Neural cell (in vitro differentiated cells): ENCODE data around the gene SCGB3A1. TPM values are rescaled to one million over a fixed set of nuclear protein-coding genes. Genes with fewer than 3 reads are reported as not detected.

Experiments used
- H2AFZ ChIP-seq: fragments of 200-600, 300-800 bp; sonication (generic), shearing (Covaris generic); 2 replicates; pipeline ENCODE4 v1.6.0; 2014; ENCODE audit warnings: low read depth, mild to moderate bottlenecking, antibody characterized with exemption, low read length, moderate library complexity
- H3F3A ChIP-seq: fragments of 200-600 bp; shearing (Covaris generic); 2 replicates; pipeline ENCODE4 v1.6.1; 2016; ENCODE audit warnings: mild to moderate bottlenecking, moderate library complexity, mixed read lengths, antibody characterized with exemption, low read length; ENCODE audit not compliant: insufficient read depth, poor library complexity, severe bottlenecking
- H3K27ac ChIP-seq: fragments of 200-600, 300-800 bp; sonication (generic), shearing (Covaris generic); 2 replicates; pipeline ENCODE4 v1.5.1; 2014; ENCODE audit warnings: mild to moderate bottlenecking, low read length, moderate library complexity
- H3K27me3 ChIP-seq: fragments of 300-800, 200-600 bp; sonication (generic), shearing (Covaris generic); 2 replicates; pipeline ENCODE4 v1.6.0; 2014; ENCODE audit warnings: mild to moderate bottlenecking, low read depth, low read length, moderate library complexity; ENCODE audit not compliant: insufficient read depth
- H3K36me3 ChIP-seq: fragments of 300-800, 200-600 bp; sonication (generic), shearing (Covaris generic); 2 replicates; pipeline ENCODE4 v1.5.1; 2014; ENCODE audit warnings: mild to moderate bottlenecking, antibody characterized with exemption, low read length, moderate library complexity; ENCODE audit not compliant: insufficient read depth
- H3K4me2 ChIP-seq: fragments of 300-800, 200-600 bp; sonication (generic), shearing (Covaris generic); 2 replicates; pipeline ENCODE4 v1.6.0; 2014; ENCODE audit warnings: mild to moderate bottlenecking, low read length
- H3K4me3 ChIP-seq: fragments of 300-800, 200-600 bp; sonication (generic), shearing (Covaris generic); 2 replicates; pipeline ENCODE4 v1.5.1; 2014; ENCODE audit warnings: mild to moderate bottlenecking, low read length, moderate library complexity
- H3K79me2 ChIP-seq: fragments of 200-600 bp; shearing (Covaris generic); replicated peaks from 2 replicates; pipeline ENCODE4 v1.6.0; 2014; ENCODE audit warnings: mild to moderate bottlenecking, low read length, moderate library complexity; ENCODE audit not compliant: insufficient read depth
- H3K9ac ChIP-seq: fragments of 300-800, 200-600 bp; sonication (generic), shearing (Covaris generic); 2 replicates; pipeline ENCODE4 v1.6.1; 2016; ENCODE audit warnings: mild to moderate bottlenecking, low read length, mixed read lengths
- H3K9me2 ChIP-seq: fragments of 200-600 bp; shearing (Covaris generic); 2 replicates; pipeline ENCODE4 v1.6.1; 2016; ENCODE audit warnings: mild to moderate bottlenecking, low read length, mixed read lengths; ENCODE audit not compliant: insufficient read depth
- H3K9me3 ChIP-seq: fragments of 200-600, 300-800 bp; sonication (generic), shearing (Covaris generic); 2 replicates; pipeline ENCODE4 v1.6.1; 2016; ENCODE audit warnings: mild to moderate bottlenecking, mixed run types, low read length, moderate library complexity, mixed read lengths
- H4K20me1 ChIP-seq: fragments of 200-600 bp; shearing (Covaris generic); 2 replicates; pipeline ENCODE4 v1.6.1; 2016; ENCODE audit warnings: mild to moderate bottlenecking, mixed run types; ENCODE audit not compliant: insufficient read depth
- CTCF ChIP-seq: fragments of 450-650 bp; IDR thresholded peaks from 2 replicates; pipeline ENCODE4 v1.5.1; 2014; ENCODE audit warnings: antibody characterized with exemption, mild to moderate bottlenecking, moderate library complexity; ENCODE audit not compliant: poor library complexity, severe bottlenecking
- EP300 ChIP-seq: fragments of 450-650 bp; conservative IDR thresholded peaks from 2 replicates; pipeline ENCODE4 v1.6.1; 2014; ENCODE audit warnings: antibody characterized with exemption, mild to moderate bottlenecking, moderate library complexity; ENCODE audit not compliant: poor library complexity, severe bottlenecking
- EZH2 ChIP-seq: fragments of 200-600, 300-800 bp; shearing (Covaris generic), sonication (generic); IDR thresholded peaks from 2 replicates; pipeline ENCODE4 v1.6.1; 2014; ENCODE audit warnings: antibody characterized with exemption, low read length, borderline replicate concordance, mild to moderate bottlenecking; ENCODE audit not compliant: insufficient read depth, poor library complexity, severe bottlenecking
- MXI1 ChIP-seq: fragments of 450-650 bp; conservative IDR thresholded peaks from 2 replicates; pipeline ENCODE4 v1.6.1; 2014; ENCODE audit warnings: antibody characterized with exemption, mild to moderate bottlenecking; ENCODE audit not compliant: poor library complexity, severe bottlenecking
- POLR2AphosphoS5 ChIP-seq: IDR thresholded peaks from 2 replicates; pipeline ENCODE4 v1.6.1; 2012
- RAD21 ChIP-seq: fragments of 450-650 bp; conservative IDR thresholded peaks from 2 replicates; pipeline ENCODE4 v1.6.1; 2014; ENCODE audit warnings: antibody characterized with exemption, mild to moderate bottlenecking, moderate library complexity
- SMC3 ChIP-seq: fragments of 450-650 bp; conservative IDR thresholded peaks from 2 replicates; pipeline ENCODE4 v1.6.1; 2014; ENCODE audit warnings: antibody characterized with exemption, mild to moderate bottlenecking, moderate library complexity; ENCODE audit not compliant: poor library complexity
- TAF1 ChIP-seq: IDR thresholded peaks from 2 replicates; pipeline ENCODE4 v1.6.1; 2012; ENCODE audit warnings: low read depth
- polyA plus RNA-seq: library from polyadenylated mRNA; depleted of rRNA; stranded (reverse); fragments of >200 nt; gene quantifications from 2 replicates; pipeline ENCODE4 v1.2.3, GENCODE V29; 2014
- TF ChIP-seq, protein P1 (sequence below): IDR thresholded peaks from 2 replicates; pipeline ENCODE4 v1.6.1; 2012; ENCODE audit warnings: borderline replicate concordance

Gene SCGB3A1
- polyA plus RNA-seq, 1 donor from 2014 or later, result not detected

DNA sequence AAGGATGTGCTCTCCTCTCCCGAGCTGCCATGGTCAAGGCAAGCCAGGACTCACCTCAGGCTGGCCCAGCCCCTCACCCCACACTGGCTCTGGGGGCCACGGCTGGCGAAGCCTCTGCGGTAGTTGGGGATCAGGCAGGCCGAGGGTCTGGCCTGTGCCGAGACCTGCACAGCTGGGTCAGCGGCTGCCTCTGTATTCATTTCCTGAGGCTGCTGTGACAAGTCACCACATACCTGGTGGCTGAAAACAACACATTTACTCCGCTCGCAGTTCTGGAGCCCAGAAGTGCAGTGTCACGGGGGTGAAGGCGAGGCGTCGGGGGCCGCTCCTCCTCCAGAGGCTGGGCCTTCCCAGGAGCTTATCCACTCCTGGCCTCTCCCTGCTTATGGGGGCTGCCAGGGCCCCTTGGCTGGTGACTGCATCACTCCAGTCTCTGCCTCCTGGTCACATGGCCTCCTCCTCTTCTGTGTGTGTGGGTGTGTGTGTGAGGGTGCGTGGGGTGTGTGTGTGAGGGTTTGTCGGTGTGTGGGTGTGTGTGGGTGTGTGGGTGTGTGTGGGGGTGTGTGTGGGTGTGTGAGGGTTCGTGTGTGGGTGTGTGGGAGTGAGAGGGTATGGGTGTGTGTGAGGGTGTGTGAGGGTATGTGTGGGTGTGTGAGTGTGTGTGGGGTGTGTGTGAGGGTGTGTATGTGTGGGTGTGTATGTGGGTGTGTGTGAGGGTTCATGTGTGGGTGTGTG lies 3.2 kb upstream of the SCGB3A1 start:
- no peaks in the 10 kb centered on the region for H3F3A ChIP-seq
- H3K27me3 ChIP-seq, result peaks cover 34% of the 10 kb centered on the region
- H3K4me2 ChIP-seq, result no peak overlapping the region
- H2AFZ ChIP-seq, result no peak overlapping the region
- no peaks in the 10 kb centered on the region for H3K36me3 ChIP-seq
- H3K79me2 ChIP-seq, result no peaks in the 10 kb centered on the region
- H3K27ac ChIP-seq, result no peak overlapping the region
- H3K9ac ChIP-seq, result no peak overlapping the region
- H3K9me2 ChIP-seq, result no peaks in the 10 kb centered on the region
- no peak for TF ChIP-seq EP300
- no peak for TF ChIP-seq RAD21
- TF ChIP-seq TAF1, result no peak
- TF ChIP-seq, protein P1, sequence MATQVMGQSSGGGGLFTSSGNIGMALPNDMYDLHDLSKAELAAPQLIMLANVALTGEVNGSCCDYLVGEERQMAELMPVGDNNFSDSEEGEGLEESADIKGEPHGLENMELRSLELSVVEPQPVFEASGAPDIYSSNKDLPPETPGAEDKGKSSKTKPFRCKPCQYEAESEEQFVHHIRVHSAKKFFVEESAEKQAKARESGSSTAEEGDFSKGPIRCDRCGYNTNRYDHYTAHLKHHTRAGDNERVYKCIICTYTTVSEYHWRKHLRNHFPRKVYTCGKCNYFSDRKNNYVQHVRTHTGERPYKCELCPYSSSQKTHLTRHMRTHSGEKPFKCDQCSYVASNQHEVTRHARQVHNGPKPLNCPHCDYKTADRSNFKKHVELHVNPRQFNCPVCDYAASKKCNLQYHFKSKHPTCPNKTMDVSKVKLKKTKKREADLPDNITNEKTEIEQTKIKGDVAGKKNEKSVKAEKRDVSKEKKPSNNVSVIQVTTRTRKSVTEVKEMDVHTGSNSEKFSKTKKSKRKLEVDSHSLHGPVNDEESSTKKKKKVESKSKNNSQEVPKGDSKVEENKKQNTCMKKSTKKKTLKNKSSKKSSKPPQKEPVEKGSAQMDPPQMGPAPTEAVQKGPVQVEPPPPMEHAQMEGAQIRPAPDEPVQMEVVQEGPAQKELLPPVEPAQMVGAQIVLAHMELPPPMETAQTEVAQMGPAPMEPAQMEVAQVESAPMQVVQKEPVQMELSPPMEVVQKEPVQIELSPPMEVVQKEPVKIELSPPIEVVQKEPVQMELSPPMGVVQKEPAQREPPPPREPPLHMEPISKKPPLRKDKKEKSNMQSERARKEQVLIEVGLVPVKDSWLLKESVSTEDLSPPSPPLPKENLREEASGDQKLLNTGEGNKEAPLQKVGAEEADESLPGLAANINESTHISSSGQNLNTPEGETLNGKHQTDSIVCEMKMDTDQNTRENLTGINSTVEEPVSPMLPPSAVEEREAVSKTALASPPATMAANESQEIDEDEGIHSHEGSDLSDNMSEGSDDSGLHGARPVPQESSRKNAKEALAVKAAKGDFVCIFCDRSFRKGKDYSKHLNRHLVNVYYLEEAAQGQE, result no peak
- no peak for TF ChIP-seq MXI1
- TF ChIP-seq POLR2AphosphoS5, result no peak
- no peak for TF ChIP-seq CTCF
- TF ChIP-seq SMC3, result no peak
- TF ChIP-seq EZH2, result no peak
- no peaks in the 10 kb centered on the region for H3K9me3 ChIP-seq
- no peaks in the 10 kb centered on the region for H4K20me1 ChIP-seq
- H3K4me3 ChIP-seq, result no peak overlapping the region

- Histone ChIP-seq H4K20me1 (no peaks in the 10 kb centered on the region), H3K9me3 (no peaks in the 10 kb centered on the region), H3K9me2 (no peaks in the 10 kb centered on the region), H3K79me2 (no peaks in the 10 kb centered on the region), H3K9ac (no peak overlapping the region), H3F3A (no peaks in the 10 kb centered on the region), H3K4me2 (no peak overlapping the region), H3K4me3 (no peak overlapping the region), H3K36me3 (no peaks in the 10 kb centered on the region), H3K27ac (no peak overlapping the region), H2AFZ (no peak overlapping the region), H3K27me3 (peaks cover 38% of the 10 kb centered on the region)
- TF ChIP-seq TAF1 (no peak), RAD21 (no peak), SMC3 (no peak), CTCF (no peak), MXI1 (no peak), POLR2AphosphoS5 (no peak), EP300 (no peak), EZH2 (no peak)
- TF ChIP-seq, protein P1, result no peak
Observed at GRCh38 chr5:180593446-180594206, 2.3 kb upstream of the SCGB3A1 start.
